WTC11 (cell line): ENCODE results near the gene ACSL1. TPM values are rescaled to one million over a fixed set of nuclear protein-coding genes. Genes with fewer than 3 reads are reported as not detected.
A peak's percentile ranks its signal among the peaks of the same experiment; 100 is the strongest.

Source experiments
- ATAC-seq: fragments of 200-7000 bp; cut with Tn5 transposase; 2 replicates; pipeline ENCODE4 v1.10.0; 2021; ENCODE audit warnings: mild to moderate bottlenecking, moderate library complexity
- CTCF ChIA-PET: fragments of 300-600 bp; sonication (Branson Sonifier 250); formaldehyde crosslinking; loops from one replicate; lab custom pipeline; 2021; ENCODE audit warnings: antibody characterized with exemption; lab: Charles Lee
- POLR2A ChIA-PET: fragments of 350-600 bp; sonication (Branson Sonifier 250); formaldehyde crosslinking; loops from one replicate; lab custom pipeline; 2021; ENCODE audit warnings: antibody characterized with exemption; lab: Charles Lee
- DNase-seq: peaks from one replicate; pipeline ENCODE4 v3.0.0; 2021; ENCODE audit warnings: low spot score
- H3K27ac Mint-ChIP-seq: 2 replicates; pipeline ENCODE4 v1.8.0; 2021; ENCODE audit warnings: mixed read lengths
- H3K27me3 Mint-ChIP-seq: 2 replicates; pipeline ENCODE4 v1.8.0; 2021; ENCODE audit warnings: low read depth, mild to moderate bottlenecking, moderate library complexity, mixed read lengths
- H3K36me3 Mint-ChIP-seq: 2 replicates; pipeline ENCODE4 v1.8.0; 2021; ENCODE audit warnings: mixed read lengths
- H3K4me1 Mint-ChIP-seq: 2 replicates; pipeline ENCODE4 v1.8.0; 2022; ENCODE audit warnings: mixed read lengths
- H3K4me3 Mint-ChIP-seq: 2 replicates; pipeline ENCODE4 v1.8.0; 2021; ENCODE audit warnings: mild to moderate bottlenecking, moderate library complexity, mixed read lengths
- H3K9me3 Mint-ChIP-seq: 2 replicates; pipeline ENCODE4 v1.8.0; 2021; ENCODE audit warnings: mixed read lengths
- ATF3 ChIP-seq: sonication (generic); formaldehyde crosslinking; conservative IDR thresholded peaks from 2 replicates; pipeline ENCODE4 v1.8.1; 2022; ENCODE audit warnings: mild to moderate bottlenecking, missing genetic modification reagents
- CBFB ChIP-seq: sonication (generic); formaldehyde crosslinking; IDR thresholded peaks from 2 replicates; pipeline ENCODE4 v1.8.1; 2022; ENCODE audit warnings: mild to moderate bottlenecking, low read depth, missing genetic modification reagents
- ELF4 ChIP-seq: sonication (generic); formaldehyde crosslinking; IDR thresholded peaks from 2 replicates; pipeline ENCODE4 v1.8.1; 2022; ENCODE audit warnings: low read depth, mild to moderate bottlenecking, moderate library complexity, missing genetic modification reagents
- ESRRA ChIP-seq: sonication (generic); formaldehyde crosslinking; IDR thresholded peaks from 2 replicates; pipeline ENCODE4 v1.8.1; 2022; ENCODE audit warnings: mild to moderate bottlenecking, missing genetic modification reagents, borderline replicate concordance
- GABPB1 ChIP-seq: sonication (generic); formaldehyde crosslinking; IDR thresholded peaks from 2 replicates; pipeline ENCODE4 v1.8.1; 2023; ENCODE audit warnings: mild to moderate bottlenecking, missing genetic modification reagents
- GTF2I ChIP-seq: fragments of 250-450 bp; sonication (Bioruptor Pico); conservative IDR thresholded peaks from 2 replicates; pipeline ENCODE4 v1.4.0; 2021; ENCODE audit warnings: mild to moderate bottlenecking
- HMGA2 ChIP-seq: fragments of 250-450 bp; sonication (Bioruptor Pico); IDR thresholded peaks from 2 replicates; pipeline ENCODE4 v1.4.0; 2021; ENCODE audit warnings: mild to moderate bottlenecking, moderate library complexity
- IRF1 ChIP-seq: sonication (generic); formaldehyde crosslinking; IDR thresholded peaks from 2 replicates; pipeline ENCODE4 v1.8.0; 2023; ENCODE audit warnings: missing genetic modification reagents
- KAT7 ChIP-seq: sonication (generic); formaldehyde crosslinking; IDR thresholded peaks from 2 replicates; pipeline ENCODE4 v1.8.1; 2023; ENCODE audit warnings: missing genetic modification reagents, mild to moderate bottlenecking, borderline replicate concordance
- MXD4 ChIP-seq: fragments of 250-450 bp; sonication (Bioruptor Pico); IDR thresholded peaks from 2 replicates; pipeline ENCODE4 v1.8.0; 2021; ENCODE audit warnings: mild to moderate bottlenecking, moderate library complexity, borderline replicate concordance
- MYBL2 ChIP-seq: sonication (generic); formaldehyde crosslinking; IDR thresholded peaks from 2 replicates; pipeline ENCODE4 v1.8.1; 2023; ENCODE audit warnings: mild to moderate bottlenecking, moderate library complexity, missing genetic modification reagents
- NR3C1 ChIP-seq: sonication (generic); formaldehyde crosslinking; conservative IDR thresholded peaks from 2 replicates; pipeline ENCODE4 v1.8.1; 2023; ENCODE audit warnings: low read depth, mild to moderate bottlenecking, missing genetic modification reagents
- SMAD4 ChIP-seq: sonication (generic); formaldehyde crosslinking; IDR thresholded peaks from 2 replicates; pipeline ENCODE4 v1.8.0; 2022; ENCODE audit warnings: mild to moderate bottlenecking, missing genetic modification reagents
- SOX15 ChIP-seq: fragments of 250-450 bp; sonication (Bioruptor Pico); IDR thresholded peaks from 2 replicates; pipeline ENCODE4 v1.9.0; 2021; ENCODE audit warnings: mild to moderate bottlenecking
- TP53 ChIP-seq: sonication (generic); formaldehyde crosslinking; IDR thresholded peaks from 2 replicates; pipeline ENCODE4 v1.8.1; 2023; ENCODE audit warnings: mild to moderate bottlenecking, missing genetic modification reagents
- ZBTB43 ChIP-seq: sonication (generic); formaldehyde crosslinking; IDR thresholded peaks from 2 replicates; pipeline ENCODE4 v1.8.1; 2023; ENCODE audit warnings: mild to moderate bottlenecking, missing genetic modification reagents
- ZNF281 ChIP-seq: sonication (generic); formaldehyde crosslinking; IDR thresholded peaks from 2 replicates; pipeline ENCODE4 v1.8.0; 2023; ENCODE audit warnings: mild to moderate bottlenecking, missing genetic modification reagents
- ZNF532 ChIP-seq: fragments of 250-450 bp; sonication (Bioruptor Pico); IDR thresholded peaks from 2 replicates; pipeline ENCODE4 v1.9.0; 2021; ENCODE audit warnings: mild to moderate bottlenecking, borderline replicate concordance
- total RNA-seq: library from RNA; stranded (reverse); gene quantifications from 3 replicates; pipeline ENCODE4 v1.2.3, GENCODE V29; 2021

The ACSL1 gene
- total RNA-seq, 1 experiment from 2014 or later = 6.6 TPM

GRCh38 chr4:184815046-184815877 is 10.5 kb downstream of the ACSL1 start:
- H3K27me3 Mint-ChIP-seq = no peaks in the 10 kb centered on the region; the same call in none of the 2 replicates
- ChIA-PET CTCF (interaction anchor here (0.8 to 1.4 kb wide), 4 partner anchors 12 to 190 kb away, joined by 3 to 5 read pairs (median 3); no protein-coding TSS in a partner anchor), POLR2A (no interaction called here)
- no peaks in the 10 kb centered on the region for H3K9me3 Mint-ChIP-seq
- no peak overlapping the region for H3K27ac Mint-ChIP-seq
- ATAC-seq (no peak), DNase-seq (no peak)
- no peak overlapping the region for H3K4me3 Mint-ChIP-seq
- TF ChIP-seq ELF4 (CRISPR knock-in tag) = no peak
- peak; percentile 24; the same call in 1 of the 2 replicates for TF ChIP-seq GABPB1 (CRISPR knock-in tag)
- TF ChIP-seq MXD4 (CRISPR knock-in tag) = no peak
- H3K36me3 Mint-ChIP-seq = no peaks in the 10 kb centered on the region
- H3K4me1 Mint-ChIP-seq = peaks cover 20% of the 10 kb centered on the region

GRCh38 chr4:184814686-184815045 is 11.1 kb downstream of the ACSL1 start:
- Mint-ChIP-seq H3K36me3 (no peaks in the 10 kb centered on the region), H3K9me3 (no peaks in the 10 kb centered on the region)
- CTCF ChIA-PET = interaction anchor here (0.6 to 1.4 kb wide), 5 partner anchors 11 to 190 kb away, joined by 3 to 5 read pairs (median 3); partner anchors contain the start of gene ACSL1
- DNase-seq = no peak
- ATAC-seq = no peak
- TF ChIP-seq ELF4 (CRISPR knock-in tag) = no peak
- TF ChIP-seq ESRRA (CRISPR knock-in tag) = no peak
- TF ChIP-seq SOX15 (CRISPR knock-in tag) = no peak
- TF ChIP-seq, all 79 proteins: peak for 0
- POLR2A ChIA-PET = no interaction called here
- H3K4me1 Mint-ChIP-seq = peaks cover 20% of the 10 kb centered on the region
- H3K27ac Mint-ChIP-seq = no peak overlapping the region
- no peak overlapping the region for H3K4me3 Mint-ChIP-seq
- H3K27me3 Mint-ChIP-seq = no peaks in the 10 kb centered on the region; the same call in none of the 2 replicates

GRCh38 chr4:184812651-184813181 is 13.1 kb downstream of the ACSL1 start:
- no peak overlapping the region for H3K27ac Mint-ChIP-seq
- no peaks in the 10 kb centered on the region for H3K36me3 Mint-ChIP-seq
- ChIA-PET CTCF (no interaction called here), POLR2A (no interaction called here)
- H3K9me3 Mint-ChIP-seq = no peaks in the 10 kb centered on the region
- DNase-seq (no peak), ATAC-seq (no peak)
- no peaks in the 10 kb centered on the region; the same call in none of the 2 replicates for H3K27me3 Mint-ChIP-seq
- H3K4me1 Mint-ChIP-seq = peaks cover 35% of the 10 kb centered on the region
- no peak for TF ChIP-seq ZNF532
- H3K4me3 Mint-ChIP-seq = no peak overlapping the region

- Mint-ChIP-seq H3K27me3 (no peaks in the 10 kb centered on the region; the same call in none of the 2 replicates), H3K36me3 (no peaks in the 10 kb centered on the region), H3K9me3 (no peaks in the 10 kb centered on the region), H3K4me1 (peaks cover 37% of the 10 kb centered on the region), H3K4me3 (no peak overlapping the region), H3K27ac (no peak overlapping the region)
- DNase-seq (no peak), ATAC-seq (no peak)
- TF ChIP-seq NR3C1 (CRISPR knock-in tag) = no peak
- TF ChIP-seq ATF3 = no peak
- no peak for TF ChIP-seq SMAD4 (CRISPR knock-in tag)
- no peak for TF ChIP-seq CBFB (CRISPR knock-in tag)
- no peak for TF ChIP-seq KAT7
- no peak for TF ChIP-seq SOX15 (CRISPR knock-in tag)
- no peak for TF ChIP-seq TP53 (CRISPR knock-in tag)
- no peak for TF ChIP-seq MYBL2
- no peak for TF ChIP-seq HMGA2 (CRISPR knock-in tag)
- TF ChIP-seq GTF2I (CRISPR knock-in tag) = no peak
- TF ChIP-seq ELF4 (CRISPR knock-in tag) = no peak
- TF ChIP-seq IRF1 (CRISPR knock-in tag) = no peak
- no peak for TF ChIP-seq ZBTB43 (CRISPR knock-in tag)
- no peak for TF ChIP-seq ZNF281 (CRISPR knock-in tag)
- ChIA-PET POLR2A (no interaction called here), CTCF (no interaction called here)
Observed at GRCh38 chr4:184812199-184812542, 13.6 kb downstream of the ACSL1 start.
